ENCODE results near the gene NRIP1.
A peak's percentile ranks its signal among the peaks of the same experiment; 100 is the strongest.

The NRIP1 gene

GRCh38 chr21:15064576-15065391 lies at the start of gene NRIP1:
Gene NRIP1, minus strand, starts transcription at chr21:15065000. Its CDS starts 96,808 bp downstream, at chr21:14968192.
- peak; percentile 92 for DNase-seq (ENCODE audit: low spot score)

GRCh38 chr21:15112858-15113257 lies 48.1 kb upstream of the NRIP1 start:
- no peak for DNase-seq (ENCODE audit: low spot score)

GRCh38 chr21:15108801-15109200 lies 44.0 kb upstream of the NRIP1 start:
- DNase-seq (ENCODE audit: low spot score): no peak

GRCh38 chr21:15104470-15104869 lies 39.7 kb upstream of the NRIP1 start:
- DNase-seq (ENCODE audit: low spot score): no peak

GRCh38 chr21:15098908-15099307 lies 34.1 kb upstream of the NRIP1 start:
- DNase-seq (ENCODE audit: low spot score): no peak

- DNase-seq (ENCODE audit: low spot score): no peak
Observed at GRCh38 chr21:15098181-15098580, 33.4 kb upstream of the NRIP1 start.

GRCh38 chr21:15097580-15097979 lies 32.8 kb upstream of the NRIP1 start:
- no peak for DNase-seq (ENCODE audit: low spot score)

- DNase-seq (ENCODE audit: low spot score): no peak
Observed at GRCh38 chr21:15096146-15096545, 31.3 kb upstream of the NRIP1 start.

GRCh38 chr21:15095326-15095725 lies 30.5 kb upstream of the NRIP1 start:
- no peak for DNase-seq (ENCODE audit: low spot score)

GRCh38 chr21:15094706-15095105 lies 29.9 kb upstream of the NRIP1 start:
- DNase-seq (ENCODE audit: low spot score): no peak

GRCh38 chr21:15093216-15093615 lies 28.4 kb upstream of the NRIP1 start:
- DNase-seq (ENCODE audit: low spot score): no peak

GRCh38 chr21:15092745-15093144 lies 27.9 kb upstream of the NRIP1 start:
- DNase-seq (ENCODE audit: low spot score): no peak

- DNase-seq (ENCODE audit: low spot score): no peak
Observed at GRCh38 chr21:15090390-15090789, 25.6 kb upstream of the NRIP1 start.

- no peak for DNase-seq (ENCODE audit: low spot score)
Observed at GRCh38 chr21:15088488-15088887, 23.7 kb upstream of the NRIP1 start.

- no peak for DNase-seq (ENCODE audit: low spot score)
Observed at GRCh38 chr21:15084668-15085067, 19.9 kb upstream of the NRIP1 start.

GRCh38 chr21:15080526-15080925 lies 15.7 kb upstream of the NRIP1 start:
- no peak for DNase-seq (ENCODE audit: low spot score)

- no peak for DNase-seq (ENCODE audit: low spot score)
Observed at GRCh38 chr21:15079269-15079668, 14.5 kb upstream of the NRIP1 start.

- no peak for DNase-seq (ENCODE audit: low spot score)
Observed at GRCh38 chr21:15078180-15078579, 13.4 kb upstream of the NRIP1 start.

- no peak for DNase-seq (ENCODE audit: low spot score)
Observed at GRCh38 chr21:15077529-15078145, 12.8 kb upstream of the NRIP1 start.

GRCh38 chr21:15076730-15077129 lies 11.9 kb upstream of the NRIP1 start:
- DNase-seq (ENCODE audit: low spot score): no peak

- DNase-seq (ENCODE audit: low spot score): no peak
Observed at GRCh38 chr21:15071009-15071408, 6.2 kb upstream of the NRIP1 start.

- DNase-seq (ENCODE audit: low spot score): no peak
Observed at GRCh38 chr21:15066123-15066575, 1.3 kb upstream of the NRIP1 start.

- peak; percentile 81 for DNase-seq (ENCODE audit: low spot score)
Observed at GRCh38 chr21:15065392-15066122, 757 bp upstream of the NRIP1 start.

Measured in ecto neural progenitor cell (in vitro differentiated cells).